ENCODE measurements around the gene SAMD1. TPM values are rescaled to one million over a fixed set of nuclear protein-coding genes. Genes with fewer than 3 reads are reported as not detected.

Gene SAMD1
- total and polyA plus RNA-seq, 9 of the 15 experiments (the other 6 are each of a cell fraction or from before 2014, with no cell fraction given) = 2.9 to 96.0 (median 43.5) TPM

DNA sequence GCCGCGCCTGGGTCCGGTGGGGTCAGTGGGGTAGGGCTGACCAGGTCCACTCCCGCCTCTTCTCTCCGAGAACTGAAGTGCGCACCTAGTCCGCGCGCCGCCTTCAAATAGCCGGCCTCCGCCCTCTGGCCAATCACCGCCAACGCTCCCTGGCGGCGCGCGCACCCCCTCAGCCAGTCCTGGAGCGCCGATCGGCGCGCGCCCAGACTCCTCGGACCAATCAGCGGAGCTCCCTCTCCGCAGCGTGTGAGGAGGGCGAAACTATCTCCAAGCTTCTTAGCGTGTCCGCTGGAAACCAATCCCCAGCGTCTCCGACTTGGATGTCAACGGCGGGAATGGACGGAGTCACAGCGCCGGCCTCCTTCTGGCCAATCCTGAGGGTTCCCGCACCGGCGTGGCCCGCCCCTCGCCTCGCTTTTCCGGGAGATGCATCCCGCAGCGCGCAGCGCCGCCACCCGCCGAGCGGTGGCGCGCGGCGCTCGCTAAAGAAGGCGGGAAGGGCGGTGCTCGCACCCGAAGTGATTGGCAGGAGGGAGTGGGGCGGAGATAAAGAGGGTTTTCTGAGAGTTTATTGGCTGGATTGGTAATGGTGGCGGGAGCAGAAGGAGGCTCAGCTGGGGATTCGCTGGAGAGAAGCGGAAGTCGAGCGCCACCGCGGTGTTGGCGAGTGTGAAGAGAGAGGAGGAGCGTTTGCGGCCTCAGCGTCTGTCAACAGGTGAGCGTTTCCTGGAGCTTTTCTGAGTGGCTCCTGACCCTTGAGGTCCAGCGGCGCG, 46.1 kb upstream of the SAMD1 start, which contains the start of gene ASF1B (continued):
- TF ChIP-seq, protein P1, sequence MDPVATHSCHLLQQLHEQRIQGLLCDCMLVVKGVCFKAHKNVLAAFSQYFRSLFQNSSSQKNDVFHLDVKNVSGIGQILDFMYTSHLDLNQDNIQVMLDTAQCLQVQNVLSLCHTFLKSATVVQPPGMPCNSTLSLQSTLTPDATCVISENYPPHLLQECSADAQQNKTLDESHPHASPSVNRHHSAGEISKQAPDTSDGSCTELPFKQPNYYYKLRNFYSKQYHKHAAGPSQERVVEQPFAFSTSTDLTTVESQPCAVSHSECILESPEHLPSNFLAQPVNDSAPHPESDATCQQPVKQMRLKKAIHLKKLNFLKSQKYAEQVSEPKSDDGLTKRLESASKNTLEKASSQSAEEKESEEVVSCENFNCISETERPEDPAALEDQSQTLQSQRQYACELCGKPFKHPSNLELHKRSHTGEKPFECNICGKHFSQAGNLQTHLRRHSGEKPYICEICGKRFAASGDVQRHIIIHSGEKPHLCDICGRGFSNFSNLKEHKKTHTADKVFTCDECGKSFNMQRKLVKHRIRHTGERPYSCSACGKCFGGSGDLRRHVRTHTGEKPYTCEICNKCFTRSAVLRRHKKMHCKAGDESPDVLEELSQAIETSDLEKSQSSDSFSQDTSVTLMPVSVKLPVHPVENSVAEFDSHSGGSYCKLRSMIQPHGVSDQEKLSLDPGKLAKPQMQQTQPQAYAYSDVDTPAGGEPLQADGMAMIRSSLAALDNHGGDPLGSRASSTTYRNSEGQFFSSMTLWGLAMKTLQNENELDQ (CRISPR knock-in tag; IDR thresholded peaks at IDR 0.05; ENCODE audit: borderline replicate concordance) = no peak
- TF ChIP-seq, protein P2, sequence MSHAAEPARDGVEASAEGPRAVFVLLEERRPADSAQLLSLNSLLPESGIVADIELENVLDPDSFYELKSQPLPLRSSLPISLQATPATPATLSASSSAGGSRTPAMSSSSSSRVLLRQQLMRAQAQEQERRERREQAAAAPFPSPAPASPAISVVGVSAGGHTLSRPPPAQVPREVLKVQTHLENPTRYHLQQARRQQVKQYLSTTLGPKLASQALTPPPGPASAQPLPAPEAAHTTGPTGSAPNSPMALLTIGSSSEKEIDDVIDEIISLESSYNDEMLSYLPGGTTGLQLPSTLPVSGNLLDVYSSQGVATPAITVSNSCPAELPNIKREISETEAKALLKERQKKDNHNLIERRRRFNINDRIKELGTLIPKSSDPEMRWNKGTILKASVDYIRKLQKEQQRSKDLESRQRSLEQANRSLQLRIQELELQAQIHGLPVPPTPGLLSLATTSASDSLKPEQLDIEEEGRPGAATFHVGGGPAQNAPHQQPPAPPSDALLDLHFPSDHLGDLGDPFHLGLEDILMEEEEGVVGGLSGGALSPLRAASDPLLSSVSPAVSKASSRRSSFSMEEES (CRISPR knock-in tag; IDR thresholded peaks at IDR 0.05) = no peak
- TF ChIP-seq CC2D1A (IDR thresholded peaks at IDR 0.05) (peak; percentile 34; the same call in 1 of the 2 replicates), CTBP1 (IDR thresholded peaks at IDR 0.05; ENCODE audit: borderline replicate concordance) (peak; percentile 100), SRSF7 (optimal IDR thresholded peaks at IDR 0.05; ENCODE audit: low read depth, low read length) (no peak), ZKSCAN8 (CRISPR knock-in tag; IDR thresholded peaks at IDR 0.05) (no peak), ZBED1 (IDR thresholded peaks at IDR 0.05) (no peak; the same call in 1 of the 2 replicates), DPF2 (IDR thresholded peaks at IDR 0.05) (0 out of 2 replicates have a peak, but pooled peaks have one; percentile 11), POU5F1 (IDR thresholded peaks at IDR 0.05; ENCODE audit: borderline replicate concordance, low read depth, low read length, partially characterized antibody) (no peak), TRIM28 (IDR thresholded peaks at IDR 0.05) (no peak), HNRNPUL1 (IDR thresholded peaks at IDR 0.05; ENCODE audit: low read length) (no peak), CBX2 (IDR thresholded peaks at IDR 0.05; ENCODE audit: insufficient read depth, low read length, poor library complexity, severe bottlenecking) (no peak), RBM15 (IDR thresholded peaks at IDR 0.05; ENCODE audit: insufficient read depth, low read length) (no peak), PYGO2 (tag; IDR thresholded peaks at IDR 0.05) (no peak), IRF2 (CRISPR knock-in tag; IDR thresholded peaks at IDR 0.05) (no peak), MYNN (IDR thresholded peaks at IDR 0.05) (no peak), MYNN (CRISPR knock-in tag; IDR thresholded peaks at IDR 0.05) (no peak), ZFP36 (IDR thresholded peaks at IDR 0.05; ENCODE audit: low read depth, low read length, partially characterized antibody) (peak; percentile 33), PHTF2 (CRISPR knock-in tag; IDR thresholded peaks at IDR 0.05) (no peak)
- TF ChIP-seq, protein P3, sequence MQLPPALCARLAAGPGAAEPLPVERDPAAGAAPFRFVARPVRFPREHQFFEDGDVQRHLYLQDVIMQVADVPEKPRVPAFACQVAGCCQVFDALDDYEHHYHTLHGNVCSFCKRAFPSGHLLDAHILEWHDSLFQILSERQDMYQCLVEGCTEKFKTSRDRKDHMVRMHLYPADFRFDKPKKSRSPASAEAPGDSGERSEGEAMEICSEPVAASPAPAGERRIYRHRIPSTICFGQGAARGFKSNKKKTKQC (CRISPR knock-in tag; IDR thresholded peaks at IDR 0.05) = peak; percentile 7; the same call in 1 of the 2 replicates
- TF ChIP-seq, protein P4, sequence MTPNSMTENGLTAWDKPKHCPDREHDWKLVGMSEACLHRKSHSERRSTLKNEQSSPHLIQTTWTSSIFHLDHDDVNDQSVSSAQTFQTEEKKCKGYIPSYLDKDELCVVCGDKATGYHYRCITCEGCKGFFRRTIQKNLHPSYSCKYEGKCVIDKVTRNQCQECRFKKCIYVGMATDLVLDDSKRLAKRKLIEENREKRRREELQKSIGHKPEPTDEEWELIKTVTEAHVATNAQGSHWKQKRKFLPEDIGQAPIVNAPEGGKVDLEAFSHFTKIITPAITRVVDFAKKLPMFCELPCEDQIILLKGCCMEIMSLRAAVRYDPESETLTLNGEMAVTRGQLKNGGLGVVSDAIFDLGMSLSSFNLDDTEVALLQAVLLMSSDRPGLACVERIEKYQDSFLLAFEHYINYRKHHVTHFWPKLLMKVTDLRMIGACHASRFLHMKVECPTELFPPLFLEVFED (CRISPR knock-in tag; conservative IDR thresholded peaks at IDR 0.05) = no peak; the same call in 1 of the 2 replicates
- TF ChIP-seq, protein P5, sequence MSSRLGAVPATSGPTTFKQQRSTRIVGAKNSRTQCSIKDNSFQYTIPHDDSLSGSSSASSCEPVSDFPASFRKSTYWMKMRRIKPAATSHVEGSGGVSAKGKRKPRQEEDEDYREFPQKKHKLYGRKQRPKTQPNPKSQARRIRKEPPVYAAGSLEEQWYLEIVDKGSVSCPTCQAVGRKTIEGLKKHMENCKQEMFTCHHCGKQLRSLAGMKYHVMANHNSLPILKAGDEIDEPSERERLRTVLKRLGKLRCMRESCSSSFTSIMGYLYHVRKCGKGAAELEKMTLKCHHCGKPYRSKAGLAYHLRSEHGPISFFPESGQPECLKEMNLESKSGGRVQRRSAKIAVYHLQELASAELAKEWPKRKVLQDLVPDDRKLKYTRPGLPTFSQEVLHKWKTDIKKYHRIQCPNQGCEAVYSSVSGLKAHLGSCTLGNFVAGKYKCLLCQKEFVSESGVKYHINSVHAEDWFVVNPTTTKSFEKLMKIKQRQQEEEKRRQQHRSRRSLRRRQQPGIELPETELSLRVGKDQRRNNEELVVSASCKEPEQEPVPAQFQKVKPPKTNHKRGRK (tag; IDR thresholded peaks at IDR 0.05) = no peak
